Tibial nerve (tissue), 4 donors: ENCODE measurements around the gene AAK1. TPM values are rescaled to one million over a fixed set of nuclear protein-coding genes. Genes with fewer than 3 reads are reported as not detected.

Source experiments
- DNase-seq, 2 donors: peaks; one replicate each; pipeline ENCODE4 v3.0.0-alpha.2; 2019; ENCODE audit warnings: low spot score in 2 of 2
- H3K27ac ChIP-seq, 4 donors: fragments of 200-600 bp; sonication (generic) in 3 of 4; one replicate each; pipeline ENCODE4 v1.5.1; 2017 to 2019; ENCODE audit warnings: mild to moderate bottlenecking in 1 of 4
- H3K27me3 ChIP-seq, 2 donors: fragments of 200-600 bp; sonication (generic) in 1 of 2; one replicate each; pipeline versions ENCODE4 v1.5.1 to v1.6.0; 2017 to 2019
- H3K36me3 ChIP-seq, 3 donors: fragments of 200-600 bp; sonication (generic); one replicate each; pipeline ENCODE4 v1.5.1; 2018 to 2019
- H3K4me1 ChIP-seq, 4 donors: fragments of 200-600 bp; sonication (generic) in 3 of 4; one replicate each; pipeline ENCODE4 v1.5.1; 2017 to 2019
- H3K4me3 ChIP-seq, 4 donors: fragments of 200-600 bp; sonication (generic) in 3 of 4; one replicate each; pipeline ENCODE4 v1.5.1; 2017 to 2019; ENCODE audit warnings: mild to moderate bottlenecking in 1 of 4, moderate library complexity in 1 of 4
- H3K9me3 ChIP-seq, 4 donors: fragments of 200-600 bp; sonication (generic) in 3 of 4; one replicate each; pipeline ENCODE4 v1.5.1; 2017 to 2019
- EP300 ChIP-seq, 2 donors: sonication (generic); formaldehyde crosslinking; IDR thresholded peaks; one replicate each; pipeline ENCODE4 v1.6.1; 2017; ENCODE audit warnings: antibody characterized with exemption in 2 of 2, mild to moderate bottlenecking in 1 of 2
- POLR2A ChIP-seq, 2 donors: fragments of 450-650 bp; IDR thresholded peaks; one replicate each; pipeline ENCODE4 v1.6.1; 2017; ENCODE audit warnings: antibody characterized with exemption in 2 of 2, mild to moderate bottlenecking in 2 of 2, moderate library complexity in 2 of 2
- WGBS, 2 donors: methylation state at CpG; one replicate each; pipeline ENCODE4 v1.1.5; 2018; 5-methylcytosine and 5-hydroxymethylcytosine counted together
- total RNA-seq, 4 donors: library from RNA; depleted of rRNA; stranded (reverse); fragments of >200 nt; gene quantifications; one replicate each; pipeline ENCODE4 v1.1.0, GENCODE V29; 2016
- TF ChIP-seq, protein P1 (sequence below), 5 experiments: fragments of 200-600 bp in 3 of 5; fragments of 450-650 bp in 2 of 5; sonication (generic) in 3 of 5; IDR thresholded peaks; one replicate each; pipeline ENCODE4 v1.5.1; 2016 to 2019; ENCODE audit warnings: antibody characterized with exemption in 5 of 5, mild to moderate bottlenecking in 3 of 5, moderate library complexity in 2 of 5

AAK1 gene
- total RNA-seq, 4 donors from 2014 or later = 29.2 to 70.5 (median 44.5) TPM

- Histone ChIP-seq H3K27me3 (no peaks in the 10 kb centered on the region), H3K9me3 (no peaks in the 10 kb centered on the region), H3K27ac (peak overlapping the region in 2 of 4 donors; percentile 51 to 62), H3K36me3 (no peaks in the 10 kb centered on the region), H3K4me3 (no peak overlapping the region), H3K4me1 (peaks cover 0 to 45% (median 10%) of the 10 kb centered on the region in 4 donors)
- DNase-seq = no peak
- no peak for TF ChIP-seq EP300 (IDR thresholded peaks at IDR 0.05)
- no peak for TF ChIP-seq POLR2A (IDR thresholded peaks at IDR 0.05)
- TF ChIP-seq, protein P1, sequence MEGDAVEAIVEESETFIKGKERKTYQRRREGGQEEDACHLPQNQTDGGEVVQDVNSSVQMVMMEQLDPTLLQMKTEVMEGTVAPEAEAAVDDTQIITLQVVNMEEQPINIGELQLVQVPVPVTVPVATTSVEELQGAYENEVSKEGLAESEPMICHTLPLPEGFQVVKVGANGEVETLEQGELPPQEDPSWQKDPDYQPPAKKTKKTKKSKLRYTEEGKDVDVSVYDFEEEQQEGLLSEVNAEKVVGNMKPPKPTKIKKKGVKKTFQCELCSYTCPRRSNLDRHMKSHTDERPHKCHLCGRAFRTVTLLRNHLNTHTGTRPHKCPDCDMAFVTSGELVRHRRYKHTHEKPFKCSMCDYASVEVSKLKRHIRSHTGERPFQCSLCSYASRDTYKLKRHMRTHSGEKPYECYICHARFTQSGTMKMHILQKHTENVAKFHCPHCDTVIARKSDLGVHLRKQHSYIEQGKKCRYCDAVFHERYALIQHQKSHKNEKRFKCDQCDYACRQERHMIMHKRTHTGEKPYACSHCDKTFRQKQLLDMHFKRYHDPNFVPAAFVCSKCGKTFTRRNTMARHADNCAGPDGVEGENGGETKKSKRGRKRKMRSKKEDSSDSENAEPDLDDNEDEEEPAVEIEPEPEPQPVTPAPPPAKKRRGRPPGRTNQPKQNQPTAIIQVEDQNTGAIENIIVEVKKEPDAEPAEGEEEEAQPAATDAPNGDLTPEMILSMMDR (IDR thresholded peaks at IDR 0.05) = no peak
- 40 to 53% methylated on average over 5 of the region's 5 CpGs for WGBS, 2 donors
These were observed 70.9 kb downstream of the AAK1 start for GRCh38 chr2:69572641-69573040.

DNA sequence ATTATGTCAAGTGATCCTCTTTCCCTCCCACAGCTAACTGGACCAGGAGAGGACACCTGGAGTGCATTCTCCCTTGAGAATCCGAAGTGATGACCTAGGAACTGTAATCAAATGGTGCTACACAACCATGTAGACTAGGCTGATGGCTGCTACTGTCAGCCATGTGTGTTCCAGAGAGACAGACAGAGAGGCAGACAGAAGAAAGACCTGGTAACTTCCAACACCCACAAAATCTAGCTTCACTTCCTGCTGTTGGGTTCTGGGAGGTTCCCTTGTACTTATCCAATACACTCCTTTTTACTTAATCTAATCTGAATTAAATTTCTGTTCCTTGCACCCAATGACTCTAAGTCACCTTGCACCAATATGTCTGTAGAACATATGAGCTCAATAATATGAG is 72.3 kb downstream of the AAK1 start:
- Histone ChIP-seq H3K27me3 (no peaks in the 10 kb centered on the region), H3K36me3 (no peaks in the 10 kb centered on the region), H3K4me3 (no peak overlapping the region), H3K4me1 (peaks cover 0 to 41% (median 5%) of the 10 kb centered on the region in 4 donors), H3K27ac (no peak overlapping the region), H3K9me3 (no peaks in the 10 kb centered on the region)
- WGBS, 2 donors = 95 to 100% methylated on average over 1 of the region's 1 CpG
- no peak for DNase-seq
- TF ChIP-seq, protein P1 (IDR thresholded peaks at IDR 0.05) = no peak
- TF ChIP-seq EP300 (IDR thresholded peaks at IDR 0.05) (no peak), POLR2A (IDR thresholded peaks at IDR 0.05) (no peak)

DNA sequence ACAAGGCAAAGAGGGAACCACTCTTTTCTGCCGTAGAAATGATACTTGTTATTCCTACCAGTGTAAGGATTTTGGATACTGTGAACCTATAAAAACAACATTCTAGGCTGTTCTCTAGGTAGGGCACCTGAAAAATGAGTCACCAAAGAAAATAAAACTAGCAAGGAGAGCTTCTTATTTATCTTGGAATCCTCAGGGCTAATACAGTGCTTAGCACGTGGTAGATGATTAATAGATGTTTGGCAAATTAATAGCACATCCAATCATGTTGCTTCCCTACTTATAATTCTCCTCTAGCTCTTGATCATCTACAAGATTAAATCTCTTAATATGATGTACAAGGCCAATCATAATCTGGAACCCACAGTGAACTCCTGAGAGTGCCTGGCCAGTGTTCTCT is 73.1 kb downstream of the AAK1 start:
- Histone ChIP-seq H3K27me3 (no peaks in the 10 kb centered on the region), H3K9me3 (no peaks in the 10 kb centered on the region), H3K4me1 (peaks cover 0 to 42% (median 4%) of the 10 kb centered on the region in 4 donors), H3K27ac (no peak overlapping the region), H3K4me3 (no peak overlapping the region), H3K36me3 (no peaks in the 10 kb centered on the region)
- WGBS, 2 donors = 61 to 72% methylated on average over 2 of the region's 2 CpGs
- no peak for DNase-seq
- TF ChIP-seq EP300 (IDR thresholded peaks at IDR 0.05) (no peak), POLR2A (IDR thresholded peaks at IDR 0.05) (no peak)
- TF ChIP-seq, protein P1 (IDR thresholded peaks at IDR 0.05) = no peak

DNA sequence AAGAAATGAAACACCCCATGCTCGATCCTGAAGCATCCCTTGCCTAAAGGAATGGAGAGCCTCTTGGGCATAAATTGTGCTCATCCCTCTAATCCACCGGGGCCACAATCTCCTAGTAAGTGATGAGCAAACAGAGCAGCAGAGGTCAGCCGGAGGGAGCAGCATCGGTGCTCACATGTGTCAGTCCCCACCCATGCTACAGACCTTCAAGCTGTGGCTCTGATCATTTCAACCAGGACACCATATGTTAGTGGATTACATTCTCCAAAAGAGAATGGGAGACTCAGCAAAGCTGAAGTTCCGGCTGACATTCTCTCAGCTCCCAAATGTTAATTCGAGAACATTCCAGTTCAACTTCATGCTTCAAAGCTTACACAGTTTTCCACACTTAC is 75.6 kb downstream of the AAK1 start:
- no peak for DNase-seq
- no peaks in the 10 kb centered on the region for H3K27me3 ChIP-seq
- H3K36me3 ChIP-seq = no peaks in the 10 kb centered on the region
- H3K4me1 ChIP-seq = peaks cover 0 to 42% (median 3%) of the 10 kb centered on the region in 4 donors
- no peaks in the 10 kb centered on the region for H3K9me3 ChIP-seq
- TF ChIP-seq POLR2A (IDR thresholded peaks at IDR 0.05) (no peak), EP300 (IDR thresholded peaks at IDR 0.05) (no peak)
- TF ChIP-seq, protein P1 (IDR thresholded peaks at IDR 0.05) = no peak
- no peak overlapping the region for H3K27ac ChIP-seq
- WGBS, 2 donors = 79 to 82% methylated on average over 6 of the region's 6 CpGs
- H3K4me3 ChIP-seq = no peak overlapping the region

GRCh38 chr2:69567157-69567908 is 76.2 kb downstream of the AAK1 start:
- DNase-seq = no peak
- Histone ChIP-seq H3K27me3 (no peaks in the 10 kb centered on the region), H3K4me3 (no peak overlapping the region), H3K27ac (no peak overlapping the region), H3K36me3 (no peaks in the 10 kb centered on the region), H3K4me1 (peaks cover 0 to 37% (median 2%) of the 10 kb centered on the region in 4 donors), H3K9me3 (no peaks in the 10 kb centered on the region)
- TF ChIP-seq EP300 (IDR thresholded peaks at IDR 0.05) = no peak
- TF ChIP-seq POLR2A (IDR thresholded peaks at IDR 0.05) = no peak
- TF ChIP-seq, protein P1 (IDR thresholded peaks at IDR 0.05) = no peak
- 79 to 83% methylated on average over 3 of the region's 3 CpGs for WGBS, 2 donors
